Measurements from ENCODE around the gene MAP3K14.

GRCh38 chr17:45300060-45300751 is 16.6 kb downstream of the MAP3K14 start:
- TF ChIP-seq CTCF (IDR thresholded peaks at IDR 0.05; ENCODE audit: insufficient read depth, low read length, poor library complexity, severe bottlenecking) (no peak), EZH2phosphoT487 (conservative IDR thresholded peaks at IDR 0.05; ENCODE audit: low read length) (no peak)
